IPS-20b (cell line): ENCODE results near the gene PHACTR2.
"Not testable (repeated sequence)": the region's sequence is repeated elsewhere in the genome, so short reads cannot be mapped to it uniquely, and the experiment has no call there.

ENCODE experiments used
- H3K27ac ChIP-seq: one replicate; pipeline ENCODE4 v1.5.1; 2013; ENCODE audit warnings: low read length
- H3K27me3 ChIP-seq: 2 replicates; pipeline ENCODE4 v1.6.1; 2013; ENCODE audit warnings: mild to moderate bottlenecking, low read length, inconsistent platforms; ENCODE audit not compliant: insufficient read depth
- H3K36me3 ChIP-seq: 2 replicates; pipeline ENCODE4 v1.6.1; 2013; ENCODE audit warnings: low read depth, mild to moderate bottlenecking, inconsistent platforms, low read length, moderate library complexity; ENCODE audit not compliant: insufficient read depth
- H3K4me1 ChIP-seq: 2 replicates; pipeline ENCODE4 v1.6.1; 2013; ENCODE audit warnings: mild to moderate bottlenecking, control low read depth, inconsistent platforms, low read length, moderate library complexity; ENCODE audit not compliant: insufficient read depth
- H3K4me3 ChIP-seq: 2 replicates; pipeline ENCODE4 v1.5.1; 2013; ENCODE audit warnings: mild to moderate bottlenecking, low read length, inconsistent platforms
- H3K9ac ChIP-seq: 2 replicates; pipeline ENCODE4 v1.6.1; 2013; ENCODE audit warnings: low read depth, mild to moderate bottlenecking, inconsistent platforms, low read length, moderate library complexity
- H3K9me3 ChIP-seq: 2 replicates; pipeline ENCODE4 v1.6.1; 2013; ENCODE audit warnings: mild to moderate bottlenecking, low read depth, low read length, inconsistent platforms; ENCODE audit not compliant: insufficient read depth

Gene PHACTR2

DNA sequence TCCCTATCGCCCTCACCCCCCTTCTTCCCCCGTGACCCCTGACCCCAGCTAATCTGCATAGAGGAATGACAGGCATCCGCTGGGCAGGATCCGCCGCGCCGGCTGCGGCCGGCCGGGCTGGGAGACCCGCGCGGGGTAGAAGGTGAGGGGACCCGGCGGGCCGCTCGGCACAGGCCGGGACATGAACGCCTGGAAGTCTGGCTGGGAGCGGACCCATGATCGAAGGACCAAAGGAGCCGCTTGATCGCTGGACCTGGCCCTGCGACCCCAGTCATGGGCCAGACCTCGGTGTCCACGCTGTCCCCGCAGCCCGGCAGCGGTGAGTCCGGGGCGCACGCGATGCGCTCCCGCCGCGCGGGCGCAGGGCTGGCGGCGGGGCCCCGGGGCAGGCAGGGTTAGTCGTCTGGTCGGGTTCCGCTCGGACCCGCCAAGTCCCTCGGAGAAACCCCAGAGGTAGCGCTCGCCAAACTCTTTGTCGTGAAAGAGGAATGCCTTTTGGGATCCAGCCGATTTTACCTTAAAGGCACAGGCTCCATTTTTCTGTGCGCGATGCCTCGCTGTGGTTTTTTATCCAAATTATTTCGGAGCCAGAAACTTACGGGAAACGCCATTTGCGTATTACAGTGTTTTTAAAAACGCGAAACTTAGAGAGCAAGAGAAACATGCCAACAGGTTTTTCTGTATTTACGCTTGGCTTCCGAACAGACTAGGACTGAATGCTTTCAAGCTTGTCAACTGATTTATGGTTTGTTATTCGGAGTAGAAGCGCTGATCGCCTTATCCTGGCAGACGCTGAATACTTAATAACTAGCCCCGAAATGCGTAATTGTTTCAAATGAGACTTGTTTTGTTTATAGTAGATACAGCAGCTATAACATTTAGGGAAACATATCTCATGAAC is at the start of gene PHACTR2:
Gene PHACTR2, plus strand, starts transcription at position 75 of the 901 bp plus-strand sequence. Its CDS starts 199 bp downstream, at position 274.
- Histone ChIP-seq H3K9ac (peak within 1 kb of the TSS; percentile 92), H3K27ac (no peak within 1 kb of the TSS), H3K9me3 (peaks cover 10% of the 10 kb centered on the region), H3K36me3 (peaks cover 4% of the 10 kb centered on the region; the same call in 1 of the 2 replicates), H3K27me3 (no peaks in the 10 kb centered on the region), H3K4me3 (peak within 1 kb of the TSS; percentile 98), H3K4me1 (peaks cover 61% of the 10 kb centered on the region)

DNA sequence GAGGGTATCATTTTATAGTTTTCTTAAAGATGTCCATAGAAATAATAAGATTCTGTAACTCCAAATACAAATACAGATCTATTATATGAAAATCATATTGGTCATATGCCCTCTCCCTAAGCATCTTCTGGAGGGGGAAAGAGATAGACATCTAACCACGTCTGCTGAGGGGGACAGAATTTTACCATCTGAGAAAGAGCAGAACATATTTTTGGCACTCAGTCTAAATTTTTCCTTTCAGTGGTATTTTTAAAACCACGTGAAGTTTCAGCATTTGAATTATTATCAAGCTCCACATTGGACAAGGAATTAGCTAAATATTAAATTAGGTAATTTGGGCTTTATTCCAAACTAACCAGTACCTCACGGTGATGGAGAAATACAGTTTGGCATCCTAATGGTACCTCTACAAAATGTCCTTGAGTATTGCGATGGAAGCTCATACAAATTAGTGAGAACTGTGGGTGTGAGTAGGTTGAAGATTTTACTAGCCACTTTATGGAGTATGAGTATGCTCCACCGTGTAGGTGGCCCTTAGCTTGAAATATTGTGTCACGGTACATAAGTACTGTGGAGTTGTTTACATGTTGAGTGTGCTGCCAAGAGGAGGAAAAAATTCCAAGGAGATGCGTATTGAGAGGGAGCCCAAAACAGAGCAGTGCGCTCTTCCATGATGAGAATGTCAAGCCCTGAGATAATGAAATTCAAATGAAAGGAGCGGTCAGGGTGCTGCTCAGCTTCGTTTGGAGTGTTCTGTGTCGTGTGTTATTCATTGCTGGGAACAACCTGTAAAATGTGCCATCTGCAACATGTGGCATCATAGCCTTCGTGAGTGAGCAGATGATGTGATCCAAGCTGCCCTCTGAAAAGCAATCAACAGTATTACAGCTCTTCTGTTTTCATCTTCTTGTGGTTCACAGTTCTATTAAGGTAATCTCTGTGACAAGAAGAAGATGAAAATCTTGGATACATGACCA is 48.4 kb upstream of the PHACTR2 start:
- Histone ChIP-seq H3K27me3 (no peaks in the 10 kb centered on the region), H3K4me1 (no peaks in the 10 kb centered on the region), H3K4me3 (no peak overlapping the region), H3K27ac (no peak overlapping the region), H3K9ac (no peak overlapping the region), H3K9me3 (no peaks in the 10 kb centered on the region), H3K36me3 (no peaks in the 10 kb centered on the region)

DNA sequence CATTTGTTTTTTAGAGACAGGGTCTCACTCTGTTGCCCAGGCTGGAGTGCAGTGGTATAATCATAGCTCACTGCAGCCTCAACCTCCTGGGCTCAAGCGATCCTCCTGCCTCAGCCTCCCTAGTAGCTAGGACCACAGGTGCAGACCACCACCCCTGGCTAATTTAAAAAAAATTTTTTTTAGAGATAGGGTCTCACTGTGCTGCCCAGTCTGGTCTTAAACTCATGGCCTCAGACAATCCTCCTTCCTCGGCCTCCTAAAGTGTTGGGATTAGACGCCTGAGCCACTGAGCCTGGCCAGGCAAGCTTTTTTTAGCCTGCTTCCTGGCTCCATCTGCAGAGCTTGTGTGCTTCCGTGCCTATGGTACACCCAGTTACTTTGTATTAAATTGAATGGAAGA is 46.6 kb upstream of the PHACTR2 start:
- not testable (repeated sequence) for H3K36me3 ChIP-seq, H3K27ac ChIP-seq, H3K4me3 ChIP-seq, H3K4me1 ChIP-seq, H3K9ac ChIP-seq, H3K9me3 ChIP-seq, H3K27me3 ChIP-seq

DNA sequence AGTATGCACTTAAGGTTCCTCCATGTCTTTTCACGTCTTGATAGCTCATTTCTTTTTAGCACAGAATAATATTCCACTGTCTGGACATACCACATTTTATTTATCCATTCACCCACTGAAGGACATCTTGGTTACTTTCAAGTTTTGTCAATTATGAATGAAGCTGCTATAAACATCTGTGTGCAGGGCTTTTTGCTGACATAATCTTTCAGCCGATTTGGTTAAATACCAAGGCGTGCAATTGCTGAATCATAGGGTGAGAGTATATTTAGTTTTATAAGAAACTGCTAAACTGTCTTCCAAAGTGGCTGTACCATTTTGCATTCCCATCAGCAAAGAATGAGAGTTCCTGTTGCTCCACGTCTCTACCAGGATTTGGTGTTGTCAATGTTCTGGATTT is 44.9 kb upstream of the PHACTR2 start:
- no peak overlapping the region for H3K27ac ChIP-seq
- H3K27me3 ChIP-seq, result no peaks in the 10 kb centered on the region
- H3K9ac ChIP-seq, result no peak overlapping the region
- no peaks in the 10 kb centered on the region for H3K36me3 ChIP-seq
- no peaks in the 10 kb centered on the region for H3K4me1 ChIP-seq
- H3K9me3 ChIP-seq, result no peaks in the 10 kb centered on the region
- H3K4me3 ChIP-seq, result no peak overlapping the region

DNA sequence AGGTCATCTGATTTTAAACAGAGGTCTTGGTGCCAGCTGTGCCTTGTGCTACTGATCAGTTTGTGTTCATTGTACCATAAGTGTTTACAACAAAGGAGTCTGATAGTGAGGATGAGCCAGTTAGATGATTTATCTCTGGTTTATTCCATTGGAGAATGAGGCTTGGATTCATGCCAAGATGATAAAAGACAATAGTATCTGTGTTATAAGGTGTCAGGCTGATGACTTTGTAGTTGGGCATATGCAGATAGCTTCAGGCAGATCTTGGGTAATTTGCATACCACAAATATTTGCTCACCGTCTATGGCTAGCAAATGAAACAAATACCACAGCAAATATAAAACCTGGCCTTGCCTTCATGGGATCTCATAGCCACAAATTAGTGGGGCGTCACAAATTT is 43.3 kb upstream of the PHACTR2 start:
- Histone ChIP-seq H3K4me1 (no peaks in the 10 kb centered on the region), H3K4me3 (no peak overlapping the region), H3K36me3 (no peaks in the 10 kb centered on the region), H3K9ac (no peak overlapping the region), H3K9me3 (no peaks in the 10 kb centered on the region), H3K27ac (no peak overlapping the region), H3K27me3 (no peaks in the 10 kb centered on the region)

DNA sequence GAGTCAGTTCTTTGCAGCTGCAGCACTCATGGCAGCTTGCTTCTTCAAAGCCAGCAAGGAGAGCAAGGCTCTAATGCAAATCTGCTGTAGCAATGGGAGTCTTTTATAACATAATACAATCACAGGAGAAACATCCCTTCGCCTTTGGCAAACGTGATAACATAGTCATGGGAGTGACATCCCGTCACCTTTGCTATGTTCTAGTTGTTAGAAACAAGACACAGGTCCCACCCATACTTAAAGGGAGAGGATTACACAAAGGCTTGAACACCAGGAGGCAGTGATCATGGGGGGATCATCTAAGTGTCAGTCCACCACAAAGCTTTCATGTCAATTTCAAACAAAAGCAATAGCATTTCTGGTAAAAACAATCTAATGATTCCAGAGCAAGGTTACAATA is 40.1 kb upstream of the PHACTR2 start:
- no peaks in the 10 kb centered on the region for H3K36me3 ChIP-seq
- no peak overlapping the region for H3K4me3 ChIP-seq
- no peaks in the 10 kb centered on the region for H3K9me3 ChIP-seq
- H3K9ac ChIP-seq, result no peak overlapping the region
- H3K4me1 ChIP-seq, result no peaks in the 10 kb centered on the region
- H3K27ac ChIP-seq, result no peak overlapping the region
- no peaks in the 10 kb centered on the region for H3K27me3 ChIP-seq

DNA sequence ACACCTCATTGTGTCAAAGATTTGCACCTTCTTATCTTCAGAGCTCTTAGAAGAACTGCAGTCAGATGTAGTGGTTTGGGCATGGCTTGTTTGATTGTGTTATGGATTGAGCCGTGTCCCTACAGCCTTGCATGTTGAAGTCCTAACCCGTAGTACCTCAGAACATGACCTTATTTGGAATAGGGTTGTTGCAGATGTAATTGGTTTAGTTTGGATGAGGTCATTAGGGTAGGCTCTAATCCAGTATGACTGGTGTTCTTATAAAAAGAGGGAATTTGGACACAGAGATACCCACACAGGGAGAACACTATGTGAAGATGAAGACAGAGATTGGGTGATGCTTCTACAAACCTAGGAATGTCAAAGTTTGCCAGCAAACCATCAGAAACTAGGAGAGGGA is 35.4 kb upstream of the PHACTR2 start:
- Histone ChIP-seq H3K27me3 (no peaks in the 10 kb centered on the region), H3K4me3 (no peak overlapping the region), H3K27ac (no peak overlapping the region), H3K36me3 (no peaks in the 10 kb centered on the region), H3K9me3 (no peaks in the 10 kb centered on the region), H3K9ac (no peak overlapping the region), H3K4me1 (0 out of 2 replicates have a peak, but pooled peaks cover 4% of the 10 kb centered on the region)

DNA sequence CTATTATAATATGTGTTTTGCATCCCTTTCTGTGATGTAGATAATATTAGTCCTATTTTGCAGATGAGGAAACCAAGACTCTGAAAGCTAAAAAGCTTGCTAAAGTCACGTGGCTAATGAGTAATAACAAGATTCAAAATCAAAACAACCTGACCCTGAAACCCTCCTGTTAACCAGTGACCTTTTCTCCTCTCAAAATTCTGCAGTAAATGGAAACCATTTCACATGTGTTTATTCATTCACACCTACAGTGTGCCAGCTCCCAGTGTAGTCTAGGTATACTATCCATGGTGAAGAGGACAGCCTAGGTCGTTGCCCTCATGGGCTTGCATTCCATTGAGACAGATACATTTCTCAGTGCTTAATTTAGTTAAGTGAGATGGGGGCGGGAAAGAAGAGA is 30.6 kb upstream of the PHACTR2 start:
- Histone ChIP-seq H3K27me3 (no peaks in the 10 kb centered on the region), H3K9ac (no peak overlapping the region), H3K27ac (no peak overlapping the region), H3K9me3 (no peaks in the 10 kb centered on the region; the same call in 1 of the 2 replicates), H3K36me3 (no peaks in the 10 kb centered on the region), H3K4me3 (no peak overlapping the region), H3K4me1 (0 out of 2 replicates have a peak, but pooled peaks cover 4% of the 10 kb centered on the region)

DNA sequence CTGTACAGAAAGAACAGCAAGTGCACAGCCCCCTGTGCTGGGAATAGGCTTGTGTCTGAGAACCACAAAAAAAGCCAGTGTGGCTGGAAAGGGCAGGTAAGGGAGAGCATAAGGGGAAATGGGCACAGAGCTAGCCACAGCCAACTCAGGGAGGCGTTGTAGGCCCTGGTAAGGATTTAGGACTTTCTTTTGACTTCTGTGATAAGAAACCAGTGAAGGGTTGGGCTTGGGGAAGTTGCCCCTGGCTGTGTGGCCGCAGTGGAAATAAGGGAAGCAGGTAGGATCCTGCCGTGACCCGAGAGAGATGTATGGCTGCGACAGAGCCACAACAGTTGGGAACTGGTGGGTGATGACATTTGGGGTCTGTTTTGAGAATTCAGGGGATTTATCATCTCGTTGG is 30.0 kb upstream of the PHACTR2 start:
- Histone ChIP-seq H3K4me1 (0 out of 2 replicates have a peak, but pooled peaks cover 4% of the 10 kb centered on the region), H3K9me3 (no peaks in the 10 kb centered on the region; the same call in 1 of the 2 replicates), H3K9ac (no peak overlapping the region), H3K27ac (no peak overlapping the region), H3K4me3 (no peak overlapping the region), H3K27me3 (no peaks in the 10 kb centered on the region), H3K36me3 (no peaks in the 10 kb centered on the region)

DNA sequence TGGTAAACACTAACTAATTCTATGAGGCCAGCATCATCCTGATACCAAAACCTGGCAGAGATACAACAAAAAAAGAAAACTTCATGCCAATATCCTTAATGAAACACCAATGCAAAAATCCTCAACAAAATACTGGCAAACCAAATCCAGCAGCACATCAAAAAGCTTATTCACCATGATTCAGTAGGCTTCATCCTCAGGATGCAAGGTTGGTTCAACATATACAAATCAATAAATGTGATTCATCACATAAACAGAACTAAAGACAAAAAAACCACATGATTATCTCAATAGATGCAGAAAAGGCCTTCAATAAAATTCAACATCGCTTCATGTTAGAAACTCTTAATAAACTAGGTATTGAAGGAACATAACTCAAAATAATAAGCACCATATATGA is 28.4 kb upstream of the PHACTR2 start:
- H3K9me3 ChIP-seq, H3K4me1 ChIP-seq, H3K9ac ChIP-seq: not testable (repeated sequence)

DNA sequence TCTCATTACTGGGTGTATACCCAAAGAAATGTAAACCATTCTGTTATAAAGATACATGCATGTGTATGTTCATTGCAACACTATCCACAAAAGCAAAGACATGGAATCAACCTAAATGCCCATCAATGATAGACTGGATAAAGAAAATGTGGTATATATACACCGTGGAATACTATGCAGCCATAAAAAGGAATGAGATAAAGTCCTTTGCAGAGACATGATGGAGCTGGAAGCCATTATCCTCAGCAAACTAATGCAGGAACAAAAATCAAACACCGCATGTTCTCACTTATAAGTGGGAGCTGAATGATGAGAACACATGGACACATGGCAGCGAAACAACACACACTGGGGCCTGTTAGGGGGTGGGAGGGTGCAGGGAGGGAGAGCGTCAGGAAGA is 26.4 kb upstream of the PHACTR2 start:
- not testable (repeated sequence) for H3K9me3 ChIP-seq, H3K27me3 ChIP-seq, H3K9ac ChIP-seq, H3K4me1 ChIP-seq, H3K36me3 ChIP-seq, H3K4me3 ChIP-seq, H3K27ac ChIP-seq

More for the DNA sequence above, 28.4 kb upstream of the PHACTR2 start:
- not testable (repeated sequence) for H3K4me3 ChIP-seq, H3K27me3 ChIP-seq, H3K36me3 ChIP-seq, H3K27ac ChIP-seq
